ENCODE measurements around the gene SORL1.

GRCh38 chr11:121427400-121427744 is 24.7 kb upstream of the SORL1 start:
- no peak for TF ChIP-seq CTCF (IDR thresholded peaks at IDR 0.05; ENCODE audit: low read length)
- no peak for TF ChIP-seq EZH2 (IDR thresholded peaks at IDR 0.05; ENCODE audit: borderline replicate concordance, low read length)
